CD4-positive, alpha-beta memory T cell (primary cell): Measurements from ENCODE around the gene COL4A6. TPM values are rescaled to one million over a fixed set of nuclear protein-coding genes. Genes with fewer than 3 reads are reported as not detected.

Experiments
- CTCF ChIA-PET: fragments of 350-600 bp; sonication (Branson Sonifier 250); formaldehyde crosslinking; loops from one replicate; lab custom pipeline; 2021; ENCODE audit warnings: inconsistent platforms; ENCODE audit not compliant: partially characterized antibody; lab: Charles Lee
- POLR2A ChIA-PET: fragments of 350-600 bp; sonication (Branson Sonifier 250); formaldehyde crosslinking; loops from one replicate; lab custom pipeline; 2021; ENCODE audit not compliant: partially characterized antibody; lab: Charles Lee
- DNase-seq, 5 donors: peaks; one replicate each; pipeline versions ENCODE4 v3.0.0 to v3.0.0-alpha.2; 2020 to 2022; ENCODE audit warnings: mixed read lengths in 1 of 5
- H3K27ac ChIP-seq: one replicate; pipeline ENCODE4 v1.7.0; 2013; ENCODE audit warnings: low read depth, low read length
- H3K27me3 ChIP-seq: 2 replicates; pipeline ENCODE4 v1.7.0; 2013; ENCODE audit warnings: mild to moderate bottlenecking, low read length, moderate library complexity; ENCODE audit not compliant: insufficient read depth
- H3K36me3 ChIP-seq: 2 replicates; pipeline ENCODE4 v1.7.0; 2013; ENCODE audit warnings: mild to moderate bottlenecking, low read length, moderate library complexity; ENCODE audit not compliant: insufficient read depth
- H3K4me1 ChIP-seq: 2 replicates; pipeline ENCODE4 v1.7.0; 2013; ENCODE audit warnings: mild to moderate bottlenecking, low read length, moderate library complexity; ENCODE audit not compliant: insufficient read depth
- H3K4me3 ChIP-seq, 2 donors: one replicate each; pipeline ENCODE4 v1.7.0; 2013; ENCODE audit warnings: low read length in 2 of 2, mild to moderate bottlenecking in 1 of 2
- H3K9me3 ChIP-seq, 2 donors: one replicate each; pipeline ENCODE4 v1.7.0; 2013; ENCODE audit warnings: low read length in 2 of 2, control low read depth in 1 of 2; ENCODE audit not compliant: control insufficient read depth in 1 of 2
- H3K27ac Mint-ChIP-seq, 7 donors: one replicate each; pipeline ENCODE4 v1.8.0; 2020 to 2021; ENCODE audit warnings: mixed read lengths in 7 of 7, mild to moderate bottlenecking in 6 of 7, inconsistent platforms in 3 of 7, moderate library complexity in 3 of 7
- H3K27me3 Mint-ChIP-seq, 2 donors: one replicate each; pipeline ENCODE4 v1.8.0; 2020 to 2021; ENCODE audit warnings: mixed read lengths in 2 of 2
- H3K36me3 Mint-ChIP-seq, 2 donors: one replicate each; pipeline ENCODE4 v1.8.0; 2020 to 2021; ENCODE audit warnings: mixed read lengths in 2 of 2, inconsistent platforms in 1 of 2, mild to moderate bottlenecking in 1 of 2
- H3K4me1 Mint-ChIP-seq, 4 donors: one replicate each; pipeline ENCODE4 v1.8.0; 2020 to 2021; ENCODE audit warnings: mixed read lengths in 4 of 4, mild to moderate bottlenecking in 1 of 4
- H3K4me3 Mint-ChIP-seq, 8 donors: one replicate each; pipeline ENCODE4 v1.8.0; 2020 to 2021; ENCODE audit warnings: mixed read lengths in 8 of 8, mild to moderate bottlenecking in 7 of 8, moderate library complexity in 6 of 8, inconsistent platforms in 3 of 8
- H3K9me3 Mint-ChIP-seq, 8 donors: one replicate each; pipeline ENCODE4 v1.8.0; 2020 to 2021; ENCODE audit warnings: mixed read lengths in 8 of 8, mild to moderate bottlenecking in 5 of 8, inconsistent platforms in 3 of 8, moderate library complexity in 1 of 8
- intact Hi-C: fragments of 100-400 bp; cut with micrococcal nuclease; formaldehyde crosslinking; loops from one replicate; pipeline ENCODE4 v1.15.1; 2023
- polyA plus RNA-seq, 2 donors: library from polyadenylated mRNA; unstranded; fragments of 300-500 nt; fragmentation: Illumina TruSeq; gene quantifications; one replicate each; pipeline ENCODE4 v1.2.3, GENCODE V29; 2021
- total RNA-seq, 2 experiments: library from RNA; stranded (reverse); gene quantifications; one replicate each; pipeline ENCODE4 v1.2.3, GENCODE V29; 2021

COL4A6 gene
- total and polyA plus RNA-seq, 4 experiments from 2014 or later, result not detected

- Mint-ChIP-seq H3K36me3 (no peaks in the 10 kb centered on the region), H3K27me3 (peaks cover 0 to 1% of the 10 kb centered on the region in 2 donors), H3K27ac (no peak overlapping the region), H3K4me1 (peaks cover 0 to 2% (median 0%) of the 10 kb centered on the region in 4 donors), H3K9me3 (no peaks in the 10 kb centered on the region), H3K4me3 (no peak overlapping the region)
- no peak for DNase-seq
- H3K9me3 ChIP-seq, result no peaks in the 10 kb centered on the region
- no peaks in the 10 kb centered on the region for H3K27me3 ChIP-seq
- POLR2A ChIA-PET, result no interaction called here
- H3K36me3 ChIP-seq, result no peaks in the 10 kb centered on the region
- no peak overlapping the region for H3K4me3 ChIP-seq
- H3K4me1 ChIP-seq, result no peaks in the 10 kb centered on the region
- intact Hi-C loops, result no loop called here
- H3K27ac ChIP-seq, result no peak overlapping the region
- CTCF ChIA-PET, result no interaction called here
Observed at GRCh38 chrX:108168961-108169740, 269.1 kb downstream of the COL4A6 start.

GRCh38 chrX:108167211-108167872 lies 270.9 kb downstream of the COL4A6 start:
- Histone ChIP-seq H3K27me3 (no peaks in the 10 kb centered on the region), H3K27ac (no peak overlapping the region), H3K9me3 (no peaks in the 10 kb centered on the region), H3K36me3 (no peaks in the 10 kb centered on the region), H3K4me1 (no peaks in the 10 kb centered on the region), H3K4me3 (no peak overlapping the region)
- no peak for DNase-seq
- intact Hi-C loops, result no loop called here
- ChIA-PET CTCF (no interaction called here), POLR2A (no interaction called here)
- Mint-ChIP-seq H3K4me3 (no peak overlapping the region), H3K36me3 (no peaks in the 10 kb centered on the region), H3K4me1 (peaks cover 0 to 2% (median 0%) of the 10 kb centered on the region in 4 donors), H3K27me3 (no peaks in the 10 kb centered on the region), H3K27ac (no peak overlapping the region), H3K9me3 (no peaks in the 10 kb centered on the region)

GRCh38 chrX:108165383-108166111 lies 272.7 kb downstream of the COL4A6 start:
- Histone ChIP-seq H3K27me3 (no peaks in the 10 kb centered on the region), H3K36me3 (no peaks in the 10 kb centered on the region), H3K4me3 (no peak overlapping the region), H3K9me3 (no peaks in the 10 kb centered on the region), H3K4me1 (no peaks in the 10 kb centered on the region), H3K27ac (no peak overlapping the region)
- no peak for DNase-seq
- CTCF ChIA-PET, result no interaction called here
- Mint-ChIP-seq H3K4me3 (no peak overlapping the region), H3K36me3 (no peaks in the 10 kb centered on the region), H3K27ac (no peak overlapping the region), H3K9me3 (no peaks in the 10 kb centered on the region), H3K4me1 (peaks cover 0 to 2% (median 0%) of the 10 kb centered on the region in 4 donors), H3K27me3 (no peaks in the 10 kb centered on the region)
- intact Hi-C loops, result no loop called here
- POLR2A ChIA-PET, result no interaction called here

- no peaks in the 10 kb centered on the region for H3K9me3 Mint-ChIP-seq
- intact Hi-C loops, result no loop called here
- H3K4me1 Mint-ChIP-seq, result peaks cover 0 to 2% (median 0%) of the 10 kb centered on the region in 4 donors
- Histone ChIP-seq H3K4me3 (no peak overlapping the region), H3K9me3 (no peaks in the 10 kb centered on the region), H3K27me3 (no peaks in the 10 kb centered on the region), H3K36me3 (no peaks in the 10 kb centered on the region), H3K27ac (no peak overlapping the region), H3K4me1 (no peaks in the 10 kb centered on the region)
- H3K27ac Mint-ChIP-seq, result peak overlapping the region in 1 of 7 donors; percentile 26
- DNase-seq, result no peak
- H3K36me3 Mint-ChIP-seq, result no peaks in the 10 kb centered on the region
- H3K4me3 Mint-ChIP-seq, result no peak overlapping the region
- POLR2A ChIA-PET, result no interaction called here
- CTCF ChIA-PET, result no interaction called here
- no peaks in the 10 kb centered on the region for H3K27me3 Mint-ChIP-seq
Observed at GRCh38 chrX:108163333-108164082, 274.7 kb downstream of the COL4A6 start.

GRCh38 chrX:108162265-108162664 lies 276.0 kb downstream of the COL4A6 start:
- Mint-ChIP-seq H3K27ac (peak overlapping the region in 1 of 7 donors; percentile 18), H3K9me3 (no peaks in the 10 kb centered on the region), H3K4me3 (no peak overlapping the region), H3K27me3 (no peaks in the 10 kb centered on the region), H3K36me3 (no peaks in the 10 kb centered on the region), H3K4me1 (no peaks in the 10 kb centered on the region)
- no peaks in the 10 kb centered on the region for H3K4me1 ChIP-seq
- H3K27ac ChIP-seq, result no peak overlapping the region
- DNase-seq, result no peak
- ChIA-PET CTCF (no interaction called here), POLR2A (no interaction called here)
- no peaks in the 10 kb centered on the region for H3K27me3 ChIP-seq
- H3K36me3 ChIP-seq, result no peaks in the 10 kb centered on the region
- no peak overlapping the region for H3K4me3 ChIP-seq
- intact Hi-C loops, result no loop called here
- H3K9me3 ChIP-seq, result no peaks in the 10 kb centered on the region

- POLR2A ChIA-PET, result no interaction called here
Observed at GRCh38 chrX:108160309-108160708, 277.9 kb downstream of the COL4A6 start.

More at GRCh38 chrX:108160309-108160708, 277.9 kb downstream of the COL4A6 start:
- Mint-ChIP-seq H3K4me3 (no peak overlapping the region), H3K27me3 (no peaks in the 10 kb centered on the region), H3K9me3 (no peaks in the 10 kb centered on the region), H3K36me3 (no peaks in the 10 kb centered on the region), H3K27ac (no peak overlapping the region), H3K4me1 (no peaks in the 10 kb centered on the region)
- intact Hi-C loops, result no loop called here
- no peak overlapping the region for H3K4me3 ChIP-seq
- no peaks in the 10 kb centered on the region for H3K9me3 ChIP-seq
- CTCF ChIA-PET, result no interaction called here
- DNase-seq, result no peak
- H3K27ac ChIP-seq, result no peak overlapping the region
- H3K4me1 ChIP-seq, result no peaks in the 10 kb centered on the region
- H3K27me3 ChIP-seq, result no peaks in the 10 kb centered on the region
- H3K36me3 ChIP-seq, result no peaks in the 10 kb centered on the region
